Measurements from ENCODE around the gene PEX16.

DNA sequence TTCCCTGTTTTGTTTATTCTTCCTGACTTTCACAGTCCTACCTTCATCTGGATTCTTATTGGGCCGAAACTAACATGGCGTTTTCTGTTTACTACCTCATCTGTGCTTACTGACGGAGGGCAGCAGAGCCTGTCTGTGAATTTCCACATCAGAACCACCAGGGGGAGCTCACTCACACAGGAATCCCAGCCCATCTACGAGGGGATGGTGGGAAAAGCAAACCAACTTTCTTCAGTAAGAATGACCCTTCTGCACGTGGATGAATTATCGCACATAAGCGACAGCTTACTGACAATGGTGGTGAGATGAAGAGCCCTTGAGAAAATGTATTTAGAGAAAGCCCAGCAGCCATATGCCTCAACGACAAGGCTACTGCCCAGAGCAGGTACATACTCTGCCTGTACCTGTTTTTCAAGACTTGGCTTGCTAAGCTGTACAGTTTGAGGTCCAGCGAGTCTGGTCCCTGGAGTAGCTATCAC, 47.3 kb upstream of the PEX16 start:
- TF ChIP-seq, protein P1, sequence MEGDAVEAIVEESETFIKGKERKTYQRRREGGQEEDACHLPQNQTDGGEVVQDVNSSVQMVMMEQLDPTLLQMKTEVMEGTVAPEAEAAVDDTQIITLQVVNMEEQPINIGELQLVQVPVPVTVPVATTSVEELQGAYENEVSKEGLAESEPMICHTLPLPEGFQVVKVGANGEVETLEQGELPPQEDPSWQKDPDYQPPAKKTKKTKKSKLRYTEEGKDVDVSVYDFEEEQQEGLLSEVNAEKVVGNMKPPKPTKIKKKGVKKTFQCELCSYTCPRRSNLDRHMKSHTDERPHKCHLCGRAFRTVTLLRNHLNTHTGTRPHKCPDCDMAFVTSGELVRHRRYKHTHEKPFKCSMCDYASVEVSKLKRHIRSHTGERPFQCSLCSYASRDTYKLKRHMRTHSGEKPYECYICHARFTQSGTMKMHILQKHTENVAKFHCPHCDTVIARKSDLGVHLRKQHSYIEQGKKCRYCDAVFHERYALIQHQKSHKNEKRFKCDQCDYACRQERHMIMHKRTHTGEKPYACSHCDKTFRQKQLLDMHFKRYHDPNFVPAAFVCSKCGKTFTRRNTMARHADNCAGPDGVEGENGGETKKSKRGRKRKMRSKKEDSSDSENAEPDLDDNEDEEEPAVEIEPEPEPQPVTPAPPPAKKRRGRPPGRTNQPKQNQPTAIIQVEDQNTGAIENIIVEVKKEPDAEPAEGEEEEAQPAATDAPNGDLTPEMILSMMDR (conservative IDR thresholded peaks at IDR 0.05), result peak; percentile 96
- no peak for TF ChIP-seq EZH2 (IDR thresholded peaks at IDR 0.05; ENCODE audit: low read depth)

Data from PC-9 (cell line).